ENCODE data around the gene KREMEN2.

DNA sequence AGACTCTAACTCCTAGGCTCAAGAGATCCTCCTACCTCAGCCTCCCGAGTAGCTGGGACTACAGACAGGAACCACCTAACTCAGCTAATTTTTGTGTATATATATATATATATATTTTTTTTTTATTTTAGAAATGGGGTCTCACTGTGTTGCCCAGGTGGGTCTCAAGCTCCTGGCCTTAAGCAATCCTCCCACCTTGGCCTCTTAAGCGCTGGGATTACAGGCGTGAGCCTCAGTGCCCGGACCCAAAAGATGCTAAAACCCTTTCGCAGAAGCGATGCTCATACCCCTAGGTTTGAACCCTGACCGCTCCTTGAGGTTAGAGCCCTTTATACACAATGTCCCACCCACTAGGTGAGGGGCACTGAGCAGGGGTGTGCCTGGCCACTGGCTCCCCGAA, 46.4 kb downstream of the KREMEN2 start:
- no peak for TF ChIP-seq CTCF (conservative IDR thresholded peaks at IDR 0.05; ENCODE audit: low read length)
- no peak for TF ChIP-seq EZH2phosphoT487 (IDR thresholded peaks at IDR 0.05; ENCODE audit: borderline replicate concordance)
